NCI-H82 treated with DMSO at 0.1 percent for 48 hours (cell line): ENCODE results near the gene SH3GLB1.

ENCODE experiments used
- DNase-seq: peaks from one replicate; lab custom pipeline; 2025; ENCODE audit not compliant: unreplicated experiment; lab: John Stamatoyannopoulos, UW

SH3GLB1 gene

GRCh38 chr1:86731416-86731815 lies 27.0 kb downstream of the SH3GLB1 start:
- DNase-seq, result no peak

DNA sequence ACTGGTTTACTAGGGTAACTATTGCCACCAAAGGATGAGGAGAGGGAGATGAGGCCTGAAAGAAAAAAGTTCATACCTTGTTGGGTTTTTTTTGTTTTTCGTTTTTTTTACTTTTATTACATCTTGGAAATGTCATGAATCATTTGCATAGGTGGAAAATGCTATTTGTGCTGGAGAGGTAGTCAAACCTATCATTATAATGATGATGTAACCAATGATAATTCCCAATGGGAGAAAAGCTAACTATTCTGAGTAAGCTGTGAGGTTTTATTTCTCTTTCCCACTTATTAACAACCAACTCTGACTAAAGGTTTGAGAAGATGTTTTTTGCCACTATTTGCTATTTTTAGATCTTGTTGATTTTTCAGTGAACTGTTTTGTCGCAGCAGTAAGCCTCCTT lies 29.0 kb downstream of the SH3GLB1 start:
- DNase-seq, result no peak

GRCh38 chr1:86739648-86740509 lies 35.5 kb downstream of the SH3GLB1 start:
- no peak for DNase-seq

DNA sequence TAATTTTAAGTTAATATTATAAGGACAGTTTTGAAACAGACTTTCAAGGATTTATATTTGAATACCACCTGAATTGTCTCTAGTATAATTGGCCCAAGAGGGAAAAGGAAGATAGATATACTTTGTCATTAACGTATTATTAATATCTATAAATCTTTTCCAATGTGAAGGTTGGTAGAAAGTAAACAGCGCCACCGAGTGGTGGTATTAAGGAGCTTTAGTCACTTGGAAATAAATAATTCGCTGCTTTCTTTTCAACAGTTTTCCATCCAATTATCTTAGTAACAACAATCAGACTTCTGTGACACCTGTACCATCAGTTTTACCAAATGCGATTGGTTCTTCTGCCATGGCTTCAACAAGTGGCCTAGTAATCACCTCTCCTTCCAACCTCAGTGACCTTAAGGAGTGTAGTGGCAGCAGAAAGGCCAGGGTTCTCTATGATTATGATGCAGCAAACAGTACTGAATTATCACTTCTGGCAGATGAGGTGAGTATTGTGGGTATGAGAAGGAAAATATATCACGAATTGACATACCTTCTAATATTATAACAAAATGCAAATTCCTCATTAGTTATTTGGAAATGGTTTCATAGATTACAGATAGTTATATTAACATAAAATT lies 37.7 kb downstream of the SH3GLB1 start:
- DNase-seq, result no peak

GRCh38 chr1:86747304-86747703 lies 42.9 kb downstream of the SH3GLB1 start:
- DNase-seq, result no peak

DNA sequence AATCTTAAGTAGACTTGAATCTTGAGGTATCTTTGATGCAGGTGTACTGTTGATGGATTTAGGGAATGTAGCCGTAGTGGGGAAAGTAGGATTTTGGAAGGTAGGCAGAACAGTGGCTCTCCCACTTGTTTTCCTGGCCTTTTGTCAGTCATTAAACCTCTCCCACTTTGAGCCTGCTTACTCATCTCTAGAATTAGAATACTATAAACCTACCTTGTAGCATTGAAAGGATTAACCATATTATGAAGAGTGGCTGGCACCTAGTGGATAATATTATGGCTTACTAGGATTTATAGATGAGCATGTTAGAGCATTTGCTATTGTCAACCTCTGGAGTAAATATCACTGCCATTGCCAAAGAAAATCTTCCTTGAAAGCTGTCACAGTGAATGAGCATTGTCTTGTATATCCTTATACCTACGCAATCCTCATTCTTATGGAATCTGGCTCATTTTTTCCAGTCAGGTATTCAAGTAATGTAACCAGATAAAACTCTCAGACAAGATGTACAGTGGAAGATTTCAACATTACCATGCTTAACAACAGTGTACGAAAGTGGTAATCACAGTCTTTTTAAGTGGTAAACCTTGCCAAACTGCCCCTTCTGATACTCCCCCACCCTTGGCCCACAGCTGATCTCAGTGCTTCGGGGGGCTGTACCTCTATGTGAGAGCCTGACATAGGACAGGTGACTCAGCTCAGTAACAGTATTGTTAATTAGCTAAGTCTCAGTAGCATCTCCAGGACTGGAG lies 44.4 kb downstream of the SH3GLB1 start:
- DNase-seq, result no peak

GRCh38 chr1:86750076-86750475 lies 45.7 kb downstream of the SH3GLB1 start:
- no peak for DNase-seq

- DNase-seq, result no peak
Measured at GRCh38 chr1:86750530-86750929, 46.2 kb downstream of the SH3GLB1 start.

GRCh38 chr1:86751923-86752322 lies 47.5 kb downstream of the SH3GLB1 start:
- DNase-seq, result no peak

DNA sequence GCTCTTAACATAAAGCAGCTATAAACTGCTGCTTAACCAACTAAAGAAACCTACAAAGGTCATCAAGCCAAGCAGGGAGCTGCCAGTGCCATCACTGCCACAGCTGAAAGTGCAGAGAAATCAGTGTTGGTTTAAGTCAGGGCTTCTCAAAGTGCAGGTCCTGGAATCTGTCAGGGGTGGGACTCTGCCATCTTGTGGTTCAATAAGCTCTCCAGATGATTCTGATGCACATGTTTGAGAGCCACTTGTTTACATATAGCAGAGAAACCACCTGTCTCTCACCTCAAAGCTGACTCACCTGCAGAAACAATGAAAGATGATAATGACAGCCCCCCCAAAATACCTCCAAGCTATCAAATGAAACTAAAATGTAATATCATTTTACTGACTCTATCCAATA lies 49.3 kb downstream of the SH3GLB1 start:
- no peak for DNase-seq

GRCh38 chr1:86754265-86754974 lies 50.0 kb downstream of the SH3GLB1 start:
- DNase-seq, result no peak

DNA sequence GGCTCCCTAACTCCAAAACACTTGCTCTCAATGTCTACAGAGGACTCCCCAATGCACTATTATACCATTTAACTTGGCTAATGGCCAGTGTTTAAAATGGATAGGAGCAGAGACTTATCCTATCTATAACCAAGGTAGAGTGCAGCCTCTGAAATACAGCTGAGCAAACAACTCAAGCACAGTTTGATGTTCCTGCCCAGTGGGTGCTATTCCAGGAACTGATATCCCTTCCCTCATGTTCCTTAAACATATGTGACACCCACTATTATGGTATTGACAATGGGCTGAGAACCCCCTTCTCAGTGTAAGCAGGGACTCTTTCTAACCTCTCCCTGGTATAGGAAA lies 51.7 kb downstream of the SH3GLB1 start:
- DNase-seq, result no peak

- DNase-seq, result no peak
Measured at GRCh38 chr1:86757272-86757984, 53.1 kb downstream of the SH3GLB1 start.

DNA sequence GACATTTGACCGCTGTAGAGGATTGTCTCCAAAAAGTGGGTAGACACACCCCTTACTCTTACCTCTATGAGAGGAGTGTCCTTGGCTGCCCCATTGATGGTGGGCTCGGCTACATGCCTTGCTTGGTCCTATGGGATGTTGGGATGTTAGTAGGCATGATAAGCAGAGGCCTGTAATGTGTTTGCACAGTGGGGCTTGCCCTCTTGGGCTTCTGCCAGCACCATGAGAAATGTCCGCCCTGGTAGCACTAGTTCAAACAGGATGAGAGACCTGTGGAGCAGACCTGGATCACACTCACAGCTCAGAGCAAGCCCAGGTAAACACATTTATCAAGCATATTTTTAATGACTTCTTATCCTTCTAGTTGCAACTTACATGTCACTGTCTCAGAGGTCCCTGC lies 54.2 kb downstream of the SH3GLB1 start:
- DNase-seq, result no peak

GRCh38 chr1:86760199-86760598 lies 55.8 kb downstream of the SH3GLB1 start:
- no peak for DNase-seq

DNA sequence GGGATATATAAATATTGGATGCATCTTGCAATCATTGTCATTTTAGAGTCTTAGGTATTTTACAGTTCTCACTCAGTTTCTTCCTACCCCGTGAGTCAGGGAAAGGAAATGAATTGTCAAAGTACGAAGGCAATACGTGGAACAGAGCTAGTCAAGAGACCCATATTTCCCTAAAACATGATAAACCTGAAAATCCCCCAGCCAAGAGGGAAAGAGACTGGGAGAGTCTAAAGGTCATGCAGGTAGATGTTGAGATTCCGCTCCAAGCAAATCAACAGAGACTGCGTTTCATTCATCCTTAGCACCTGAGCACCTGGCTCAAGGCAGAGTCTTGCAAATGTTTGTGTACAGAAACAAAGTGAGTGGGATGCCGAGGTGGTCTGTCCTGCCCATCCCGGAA lies 58.0 kb downstream of the SH3GLB1 start:
- no peak for DNase-seq

- no peak for DNase-seq
Measured at GRCh38 chr1:86764523-86764922, 60.1 kb downstream of the SH3GLB1 start.

GRCh38 chr1:86765073-86765472 lies 60.7 kb downstream of the SH3GLB1 start:
- no peak for DNase-seq

DNA sequence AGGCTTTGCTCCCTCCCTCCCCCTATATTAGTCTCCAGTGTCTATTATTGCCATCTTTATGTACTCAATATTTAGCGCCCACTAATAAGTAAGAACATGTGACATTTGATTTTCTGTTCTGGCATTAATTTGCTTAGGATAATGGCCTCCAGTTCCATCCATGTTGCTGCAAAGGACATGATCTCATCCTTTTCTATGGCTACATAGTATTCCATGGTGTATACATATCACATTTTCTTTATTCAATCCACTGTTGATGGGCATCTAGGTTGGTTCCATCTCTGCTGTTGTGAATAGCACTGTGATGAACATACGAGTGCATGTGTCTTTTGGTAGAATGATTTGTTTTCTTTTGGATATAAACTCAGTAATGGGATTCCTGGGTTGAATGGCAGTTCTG lies 61.3 kb downstream of the SH3GLB1 start:
- no peak for DNase-seq

DNA sequence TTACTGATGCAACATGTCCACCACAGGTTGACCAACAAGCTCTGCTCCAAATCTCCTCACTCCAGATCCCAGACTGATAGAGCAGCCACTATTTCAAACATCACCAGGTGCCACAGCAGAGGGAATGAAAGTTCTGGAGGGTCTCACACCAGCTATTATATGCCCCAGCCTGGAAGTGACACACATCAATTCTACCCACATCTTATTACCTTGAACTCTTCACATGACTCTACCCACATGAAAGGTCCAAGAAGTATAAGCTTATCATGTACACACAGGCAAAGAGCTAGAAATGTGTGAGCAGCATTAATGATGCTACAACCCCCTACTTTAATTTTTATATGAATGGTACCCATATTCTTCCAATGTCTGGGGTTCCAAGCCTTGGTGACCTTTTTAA lies 64.2 kb downstream of the SH3GLB1 start:
- DNase-seq, result no peak

DNA sequence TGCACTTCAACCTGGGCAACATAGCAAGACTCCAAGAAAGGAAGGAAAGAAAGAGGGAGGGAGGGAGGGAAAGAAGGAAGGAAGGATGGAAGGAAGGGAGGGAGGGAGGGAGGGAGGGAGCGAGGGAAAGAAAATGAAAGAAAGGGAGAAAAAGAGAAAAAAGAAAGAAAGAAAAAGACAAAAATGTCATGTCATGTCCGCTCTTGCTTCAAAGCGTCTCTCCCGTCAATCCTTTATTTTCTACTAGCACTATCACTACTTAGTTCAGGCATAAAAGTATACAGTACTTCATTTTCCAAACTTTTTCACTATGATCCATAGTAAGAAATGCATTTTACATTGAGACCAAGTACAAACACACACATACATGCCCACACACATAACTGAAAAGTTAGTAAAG lies 64.7 kb downstream of the SH3GLB1 start:
- DNase-seq, result no peak
